HG03378 (cell line): ENCODE results near the gene RIMKLA.

Source experiments
- ATAC-seq: cut with Tn5 transposase; IDR thresholded peaks from one replicate; pipeline ENCODE4 v1.9.1; 2021; ENCODE audit warnings: mild to moderate bottlenecking, moderate library complexity; ENCODE audit not compliant: unreplicated experiment

Gene RIMKLA

DNA sequence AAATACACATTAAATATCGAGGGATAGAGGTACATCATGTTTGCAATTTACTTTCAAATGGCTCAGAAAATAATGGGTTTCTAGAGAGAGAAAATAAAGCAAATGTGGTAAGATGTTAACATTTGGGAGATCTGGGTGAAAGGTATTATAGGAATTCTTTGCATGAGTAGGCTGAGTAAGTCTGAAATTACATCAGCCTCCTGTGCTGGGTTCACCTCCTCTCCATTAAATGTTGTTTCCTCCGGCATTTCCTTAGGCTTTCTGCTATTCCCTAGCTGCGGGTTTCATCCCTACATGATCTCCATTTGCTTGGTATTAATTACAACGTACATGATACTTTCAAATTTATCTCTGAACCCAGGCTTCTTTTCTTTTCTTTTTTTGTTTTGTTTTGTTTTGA, 43.6 kb downstream of the RIMKLA start:
- no peak for ATAC-seq

- no peak for ATAC-seq
Measured at GRCh38 chr1:42427240-42427639, 46.6 kb downstream of the RIMKLA start.

- ATAC-seq = no peak
Measured at GRCh38 chr1:42429603-42430002, 49.0 kb downstream of the RIMKLA start.

DNA sequence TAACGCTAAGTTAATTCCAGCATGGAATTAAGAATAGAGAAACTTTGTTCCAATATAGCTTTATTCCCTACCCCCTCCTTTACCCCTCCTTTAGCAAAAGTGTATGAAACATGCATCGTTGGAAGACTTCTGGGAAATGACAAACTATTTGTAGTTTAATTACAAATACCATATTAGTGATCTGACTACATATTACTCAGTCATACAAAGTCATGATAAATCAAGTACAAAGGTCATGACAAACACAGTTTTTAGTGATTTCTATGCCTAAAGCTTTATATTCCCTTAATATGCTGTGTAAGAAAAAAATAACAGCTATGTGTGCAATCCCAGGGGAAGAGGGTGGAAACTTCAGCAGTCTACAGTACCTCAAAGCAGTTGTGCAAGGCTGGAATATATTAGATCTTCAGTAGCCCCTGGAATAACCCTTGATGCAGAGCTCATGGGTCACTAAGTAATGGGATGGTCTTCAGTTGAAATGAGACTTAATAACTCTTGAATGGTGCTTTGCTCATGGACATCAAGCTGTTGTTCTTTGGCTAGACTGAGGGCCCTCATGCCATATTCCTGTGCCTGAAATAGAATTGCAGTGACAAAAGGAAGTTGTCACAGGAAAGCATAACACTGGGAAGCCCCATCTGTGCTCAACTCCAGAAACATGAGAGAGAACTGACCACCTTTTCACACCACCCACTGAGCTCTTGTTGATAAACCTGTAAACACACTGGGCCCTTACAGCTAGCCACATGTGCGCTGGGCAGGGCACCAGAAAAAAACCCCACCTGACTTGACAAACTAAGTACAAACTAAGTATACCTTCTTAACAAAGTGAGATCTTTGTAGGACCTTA, 49.9 kb downstream of the RIMKLA start:
- ATAC-seq = no peak

DNA sequence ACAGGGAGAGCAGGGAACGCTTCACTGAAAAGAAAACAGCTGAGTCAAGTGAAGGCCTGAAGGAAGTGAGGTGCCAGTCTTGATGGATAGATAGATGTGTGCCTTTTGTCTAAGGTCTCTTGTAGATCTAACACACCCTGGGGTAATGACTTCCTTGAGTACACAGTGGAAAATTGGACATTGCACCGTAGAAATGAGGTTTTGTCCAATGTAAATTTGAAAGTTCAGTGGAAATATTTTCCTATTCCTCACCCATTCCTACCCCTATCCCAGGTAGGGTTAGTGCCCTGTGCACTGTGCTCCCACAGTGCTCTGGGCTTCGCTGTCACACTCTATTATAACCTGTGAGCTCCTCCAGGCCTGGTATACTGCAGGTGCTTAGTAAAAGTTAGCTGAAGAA, 50.9 kb downstream of the RIMKLA start:
- no peak for ATAC-seq

GRCh38 chr1:42432714-42433113, 52.1 kb downstream of the RIMKLA start:
- no peak for ATAC-seq

- ATAC-seq = no peak
Measured at GRCh38 chr1:42433369-42433768, 52.8 kb downstream of the RIMKLA start.

DNA sequence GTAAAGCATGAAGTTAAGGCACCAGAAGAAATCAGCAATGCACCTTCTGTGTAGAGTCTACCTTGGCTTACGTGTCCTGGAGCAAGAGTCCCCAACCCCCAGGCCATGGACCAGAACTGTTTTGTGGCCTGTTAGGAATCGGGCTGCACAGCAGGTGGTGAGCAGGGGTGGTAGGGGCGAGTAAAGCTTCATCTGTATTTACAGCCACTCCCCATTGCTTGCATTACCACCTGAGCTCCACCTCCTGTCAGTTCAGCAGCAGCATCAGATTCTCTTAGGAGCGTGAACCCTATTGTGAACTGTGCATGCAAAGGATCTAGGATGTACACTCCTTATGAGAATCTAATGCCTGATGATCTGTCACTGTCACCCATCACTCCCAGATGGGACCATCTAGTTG, 53.7 kb downstream of the RIMKLA start:
- ATAC-seq = no peak

- ATAC-seq = no peak
Measured at GRCh38 chr1:42439940-42440339, 59.3 kb downstream of the RIMKLA start.

GRCh38 chr1:42442662-42443061, 62.1 kb downstream of the RIMKLA start:
- ATAC-seq = no peak

DNA sequence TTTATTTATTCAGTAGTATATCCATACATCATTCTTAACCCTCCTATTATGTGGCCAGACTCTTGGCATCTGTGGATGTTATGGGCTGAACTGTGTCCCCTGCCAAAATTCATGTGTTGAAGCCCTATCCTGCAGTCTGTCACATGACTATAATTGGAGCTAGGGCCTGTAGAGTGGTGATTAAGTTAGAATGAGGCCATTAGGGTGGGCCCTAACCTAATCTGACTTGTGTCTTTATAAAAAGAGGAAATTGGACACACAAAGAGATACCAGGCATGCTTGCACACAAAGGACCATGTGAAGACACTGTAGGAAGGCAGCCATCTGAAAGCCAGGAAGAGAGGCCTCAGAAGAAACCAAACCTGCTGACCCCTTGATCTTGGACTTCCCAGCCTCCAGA, 68.7 kb downstream of the RIMKLA start:
- no peak for ATAC-seq

GRCh38 chr1:42450061-42450460, 69.5 kb downstream of the RIMKLA start:
- ATAC-seq = no peak

GRCh38 chr1:42453386-42453785, 72.8 kb downstream of the RIMKLA start:
- no peak for ATAC-seq

DNA sequence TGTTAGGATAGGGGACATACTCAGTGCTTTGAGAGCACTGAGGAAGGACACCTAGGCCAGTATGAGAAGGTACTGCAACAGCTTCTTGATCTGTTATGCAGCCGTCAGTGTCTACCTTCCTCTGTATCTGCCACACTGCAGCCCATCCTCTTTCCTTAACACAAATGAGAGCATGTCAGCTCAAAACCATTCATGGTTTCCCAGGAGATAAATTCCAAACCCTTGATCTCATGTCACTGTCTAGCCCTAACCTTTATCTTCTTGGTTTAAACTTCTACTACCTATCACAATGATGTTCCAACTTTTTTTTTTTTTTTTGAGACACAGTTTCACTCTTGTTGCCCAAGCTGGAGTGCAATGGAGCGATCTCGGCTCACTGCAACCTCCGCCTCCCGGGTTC, 73.8 kb downstream of the RIMKLA start:
- ATAC-seq = no peak

DNA sequence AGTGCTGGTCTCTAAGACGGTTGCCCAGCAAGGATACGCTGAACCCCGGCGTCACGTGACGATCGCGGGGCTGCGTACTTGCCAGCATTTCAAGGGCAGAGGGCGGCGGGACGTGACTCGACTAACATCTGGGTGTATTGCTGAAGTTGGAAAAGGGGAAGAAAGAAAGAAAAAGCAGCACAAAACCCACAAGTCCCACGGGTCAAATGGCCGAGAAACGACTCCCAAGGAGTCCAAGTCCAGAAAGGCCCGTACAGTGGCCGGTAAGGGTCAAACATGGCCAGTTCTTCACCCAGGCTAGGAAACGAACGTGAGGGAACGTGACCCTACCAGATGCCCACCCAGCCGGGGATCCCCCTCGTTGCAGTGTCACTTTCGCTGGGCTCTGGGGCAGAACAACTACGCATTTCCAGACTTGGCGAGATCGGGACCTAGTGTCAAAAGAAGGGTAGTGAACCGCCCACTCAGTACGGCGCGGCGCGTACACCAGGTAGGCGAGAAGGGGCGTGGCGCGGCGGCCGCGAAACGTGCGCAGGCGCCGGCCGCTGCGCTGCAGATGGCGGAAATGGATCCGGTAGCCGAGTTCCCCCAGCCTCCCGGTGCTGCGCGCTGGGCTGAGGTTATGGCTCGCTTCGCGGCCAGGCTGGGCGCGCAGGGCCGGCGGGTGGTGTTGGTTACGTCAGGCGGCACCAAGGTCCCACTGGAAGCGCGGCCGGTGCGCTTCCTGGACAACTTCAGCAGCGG, 75.6 kb downstream of the RIMKLA start, which contains the start of the genes PPCS and ZMYND12:
Gene PPCS, plus strand, starts transcription at position 534 of the 744 bp plus-strand sequence. Its CDS starts 23 bp downstream, at position 557.
Gene ZMYND12, minus strand, starts transcription at position 13 of the 744 bp plus-strand sequence. CDS start 25 bp downstream, outside the sequence.
- peak; percentile 66 for ATAC-seq

GRCh38 chr1:42456754-42457089, 76.1 kb downstream of the RIMKLA start:
- peak; percentile 43 for ATAC-seq

GRCh38 chr1:42461196-42461595, 80.6 kb downstream of the RIMKLA start:
- no peak for ATAC-seq

DNA sequence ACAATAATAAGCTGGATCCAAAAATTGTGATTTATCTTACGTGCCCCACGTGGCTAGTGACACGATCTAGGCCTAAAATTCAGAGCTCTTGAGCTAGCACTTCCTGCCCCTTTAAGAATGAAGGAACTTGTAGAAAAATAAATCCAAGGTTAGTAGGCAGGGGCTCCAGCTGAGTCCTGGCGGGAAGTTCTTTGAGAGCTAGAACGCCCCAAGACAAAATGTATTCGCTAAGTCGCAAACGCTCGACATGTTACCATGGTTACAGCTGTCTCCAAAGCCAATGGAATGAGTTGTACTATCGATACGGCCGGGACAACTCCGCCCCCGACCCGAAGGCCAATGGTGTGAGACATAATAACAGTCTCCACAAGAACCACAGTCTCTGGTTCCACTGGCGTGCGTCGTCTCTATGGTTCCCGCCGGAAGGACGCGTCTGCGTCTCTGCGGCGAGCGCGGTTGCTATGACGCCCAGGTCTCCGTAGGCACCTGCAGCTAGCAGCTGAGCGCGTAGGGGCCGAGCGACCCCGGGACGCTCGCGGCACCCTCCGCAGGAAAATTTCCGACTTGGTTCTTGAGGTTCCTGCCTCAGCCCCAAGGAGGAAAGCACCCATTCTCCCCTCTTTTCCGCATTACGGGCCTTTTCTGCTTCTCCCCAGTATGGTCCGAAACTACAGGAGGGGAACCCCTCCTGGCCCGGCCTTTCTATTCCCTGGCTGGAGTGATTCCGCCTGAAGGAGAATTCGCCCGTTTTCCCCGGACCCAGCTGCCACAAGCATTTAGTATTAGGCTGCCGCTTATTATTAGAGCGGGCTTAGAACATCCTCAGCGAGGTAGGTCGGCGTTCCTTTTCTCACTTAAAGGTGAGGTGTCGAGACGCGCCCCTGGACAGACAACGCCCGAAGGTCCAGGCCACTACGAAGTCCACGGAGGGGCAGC, 82.5 kb downstream of the RIMKLA start, which contains the start of gene CCDC30:
Gene CCDC30, plus strand, starts transcription at position 459 of the 936 bp plus-strand sequence. CDS start 17,266 bp downstream, outside the sequence.
- ATAC-seq = peak; percentile 96

DNA sequence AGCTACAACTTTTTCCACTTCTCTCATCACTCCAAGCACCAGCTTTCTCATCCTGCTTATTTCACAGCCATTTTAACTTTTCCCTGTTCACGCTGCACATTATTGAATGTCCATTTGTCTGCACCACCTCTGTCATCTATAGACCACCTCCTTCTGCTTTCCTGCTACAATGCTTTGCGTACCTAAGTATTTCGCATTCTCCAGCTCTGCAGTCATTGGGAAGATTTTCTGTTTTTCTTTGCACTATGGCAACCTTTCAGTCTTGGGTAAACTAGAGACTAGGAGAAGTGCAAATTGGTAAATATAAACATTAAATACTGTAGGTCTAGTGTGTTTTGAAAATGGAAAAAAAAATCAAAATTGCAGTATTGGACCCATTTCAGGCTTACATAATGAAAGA, 83.3 kb downstream of the RIMKLA start:
- ATAC-seq = no peak

GRCh38 chr1:42466030-42466429, 85.4 kb downstream of the RIMKLA start:
- ATAC-seq = no peak

GRCh38 chr1:42469727-42470126, 89.1 kb downstream of the RIMKLA start:
- ATAC-seq = no peak
